GM12864 (cell line): Measurements from ENCODE around the gene TMIGD1.

Experiments
- DNase-seq: peaks from one replicate; pipeline ENCODE4 v3.0.0-alpha.2; 2011; ENCODE audit warnings: low read depth
- H3K4me3 ChIP-seq: 2 replicates; pipeline ENCODE4 v1.5.1; 2011; ENCODE audit warnings: mild to moderate bottlenecking, low read depth, low read length, control low read depth
- TF ChIP-seq, protein P1 (sequence below): IDR thresholded peaks from 2 replicates; pipeline ENCODE4 v1.5.1; 2011; ENCODE audit warnings: low read depth, mild to moderate bottlenecking, moderate library complexity, low read length, control low read depth, inconsistent platforms; ENCODE audit errors: missing control alignments

The TMIGD1 gene

DNA sequence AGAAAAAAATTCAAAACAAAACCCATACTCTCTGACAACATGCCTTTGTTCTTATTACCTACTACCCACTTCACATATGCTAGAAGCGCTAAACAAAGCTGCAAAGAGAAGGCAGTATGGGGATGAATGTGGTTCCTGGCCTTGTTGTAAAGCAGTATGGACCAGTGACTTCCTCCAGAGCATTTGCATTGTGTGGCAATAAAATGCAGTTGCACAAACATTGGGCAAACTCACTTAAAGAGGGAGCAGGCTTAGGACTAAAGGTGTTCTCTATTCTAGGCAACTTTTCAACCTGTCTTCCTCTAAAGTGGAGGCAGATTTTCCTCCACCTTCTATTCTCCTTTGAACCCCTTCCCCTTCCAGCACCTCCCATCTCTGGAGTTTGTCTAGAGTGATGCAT lies 17.1 kb downstream of the TMIGD1 start:
- no peak for DNase-seq
- TF ChIP-seq, protein P1, sequence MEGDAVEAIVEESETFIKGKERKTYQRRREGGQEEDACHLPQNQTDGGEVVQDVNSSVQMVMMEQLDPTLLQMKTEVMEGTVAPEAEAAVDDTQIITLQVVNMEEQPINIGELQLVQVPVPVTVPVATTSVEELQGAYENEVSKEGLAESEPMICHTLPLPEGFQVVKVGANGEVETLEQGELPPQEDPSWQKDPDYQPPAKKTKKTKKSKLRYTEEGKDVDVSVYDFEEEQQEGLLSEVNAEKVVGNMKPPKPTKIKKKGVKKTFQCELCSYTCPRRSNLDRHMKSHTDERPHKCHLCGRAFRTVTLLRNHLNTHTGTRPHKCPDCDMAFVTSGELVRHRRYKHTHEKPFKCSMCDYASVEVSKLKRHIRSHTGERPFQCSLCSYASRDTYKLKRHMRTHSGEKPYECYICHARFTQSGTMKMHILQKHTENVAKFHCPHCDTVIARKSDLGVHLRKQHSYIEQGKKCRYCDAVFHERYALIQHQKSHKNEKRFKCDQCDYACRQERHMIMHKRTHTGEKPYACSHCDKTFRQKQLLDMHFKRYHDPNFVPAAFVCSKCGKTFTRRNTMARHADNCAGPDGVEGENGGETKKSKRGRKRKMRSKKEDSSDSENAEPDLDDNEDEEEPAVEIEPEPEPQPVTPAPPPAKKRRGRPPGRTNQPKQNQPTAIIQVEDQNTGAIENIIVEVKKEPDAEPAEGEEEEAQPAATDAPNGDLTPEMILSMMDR, result no peak
- H3K4me3 ChIP-seq, result no peak overlapping the region

DNA sequence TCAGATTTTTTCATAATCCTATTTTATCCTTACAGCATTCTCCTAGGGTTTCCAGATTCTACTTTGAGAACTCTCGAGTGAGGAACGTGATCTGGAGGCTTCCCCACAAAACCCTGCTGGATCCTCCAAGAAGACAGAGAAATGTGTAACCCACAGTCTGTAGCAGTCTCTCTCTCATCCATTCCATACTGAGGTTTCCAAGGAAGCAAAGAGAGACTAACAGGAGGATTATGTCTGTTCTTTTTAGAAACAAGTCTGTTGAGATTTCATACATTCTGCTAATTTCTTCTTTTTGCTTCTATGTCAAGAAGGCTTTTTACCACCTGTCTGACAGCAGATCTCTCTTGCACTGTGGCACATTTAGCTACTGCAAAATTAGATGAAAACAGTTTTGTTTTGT lies 18.8 kb downstream of the TMIGD1 start:
- H3K4me3 ChIP-seq, result no peak overlapping the region
- no peak for DNase-seq
- TF ChIP-seq, protein P1, result no peak

DNA sequence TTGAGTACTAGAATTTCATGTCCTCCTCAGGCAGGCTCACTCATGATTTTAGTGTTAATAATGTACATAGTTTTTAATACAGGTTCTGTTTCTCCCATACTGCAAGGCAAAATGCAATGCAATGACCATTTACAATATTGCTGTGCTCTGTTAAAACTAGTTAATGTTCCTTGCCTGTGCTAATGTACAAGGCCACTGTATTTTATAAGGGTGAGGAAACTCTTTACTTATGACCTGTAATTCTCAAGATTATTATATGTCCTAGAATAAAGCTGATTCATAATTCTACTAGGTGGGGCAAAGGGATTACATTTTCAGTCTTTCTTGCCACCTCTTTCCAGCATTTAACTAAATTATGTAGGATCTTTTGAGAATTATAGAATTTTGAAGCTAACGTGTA lies 19.4 kb downstream of the TMIGD1 start:
- DNase-seq, result no peak
- no peak overlapping the region for H3K4me3 ChIP-seq
- TF ChIP-seq, protein P1, result no peak

DNA sequence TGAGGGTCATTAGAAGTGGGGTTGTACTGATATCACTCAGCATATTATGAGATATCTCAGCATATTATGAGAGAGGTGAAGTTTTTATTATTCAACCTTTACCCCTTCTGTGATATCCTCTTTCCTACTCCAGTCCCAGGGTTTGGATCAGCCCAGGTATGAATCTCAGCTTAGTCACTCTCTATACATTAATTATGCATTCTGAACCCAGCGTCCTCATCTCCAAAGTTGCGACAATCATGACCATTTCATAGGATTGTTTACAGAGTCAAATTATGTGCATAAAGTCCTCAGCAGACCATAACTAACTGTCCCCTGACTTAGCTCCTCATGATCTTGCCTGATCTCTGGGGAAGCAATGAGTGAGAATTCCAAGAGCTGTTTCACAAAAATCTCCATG lies 21.6 kb downstream of the TMIGD1 start:
- TF ChIP-seq, protein P1, result no peak
- DNase-seq, result no peak

DNA sequence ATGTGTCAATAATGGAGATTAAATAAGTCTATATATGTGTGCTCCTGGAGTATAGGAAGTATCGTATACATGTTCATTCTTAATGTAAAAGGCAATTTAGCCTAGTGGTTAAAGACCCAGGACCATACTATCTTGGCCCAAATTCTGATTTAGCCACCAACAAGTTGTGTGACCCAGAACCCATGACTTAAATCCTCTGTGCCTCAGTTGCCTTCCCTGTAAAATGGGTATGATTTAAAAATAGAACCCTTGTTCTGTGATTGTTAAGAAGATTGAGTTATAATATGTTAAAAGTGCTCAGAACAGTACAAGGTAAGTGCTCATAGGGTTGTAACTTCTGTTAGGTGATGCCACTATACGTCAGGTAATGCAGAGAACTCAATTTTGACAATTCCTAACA lies 23.3 kb downstream of the TMIGD1 start:
- no peak overlapping the region for H3K4me3 ChIP-seq
- TF ChIP-seq, protein P1, result no peak
- no peak for DNase-seq

More for the DNA sequence above, 21.6 kb downstream of the TMIGD1 start:
- no peak overlapping the region for H3K4me3 ChIP-seq

DNA sequence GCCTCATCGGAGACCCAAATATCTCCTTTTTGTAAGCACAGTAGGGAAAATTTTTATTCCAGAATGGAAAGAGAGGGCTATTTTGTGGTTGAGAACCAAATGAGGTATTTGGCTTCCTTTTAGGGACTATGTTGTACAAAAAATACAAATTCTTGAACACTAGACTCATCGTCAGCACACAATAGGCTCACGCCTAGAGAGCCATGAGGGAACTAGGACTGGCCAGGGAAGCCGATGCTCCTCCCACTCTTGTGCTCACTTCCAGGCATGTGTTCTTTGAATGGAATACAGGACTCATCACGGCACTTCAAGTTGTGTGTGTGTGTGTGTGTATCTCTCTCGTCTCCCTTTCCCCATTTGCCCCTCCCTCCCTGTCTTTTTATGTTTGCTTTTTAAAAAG lies 24.3 kb downstream of the TMIGD1 start:
- TF ChIP-seq, protein P1, result no peak
- DNase-seq, result no peak
- no peak overlapping the region for H3K4me3 ChIP-seq

DNA sequence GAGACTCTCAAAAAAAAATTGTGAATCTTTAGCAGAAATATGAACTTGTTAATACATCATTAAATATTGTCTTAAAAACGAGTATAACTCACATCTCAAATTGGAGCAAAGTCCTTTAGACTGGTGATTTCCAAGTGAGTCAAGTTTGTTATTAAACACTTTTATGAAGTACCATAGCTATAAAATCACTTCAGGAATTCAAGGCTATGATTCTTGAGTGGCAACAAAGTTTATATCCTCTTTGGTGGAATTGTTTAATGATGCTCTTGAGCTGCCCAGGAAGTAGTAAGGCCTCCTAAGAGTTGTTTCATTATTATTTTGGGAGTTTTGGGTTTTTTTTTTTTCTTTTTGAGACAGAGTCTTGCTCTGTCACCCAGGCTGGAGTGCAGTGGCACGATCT lies 25.5 kb downstream of the TMIGD1 start:
- no peak for DNase-seq
- no peak overlapping the region for H3K4me3 ChIP-seq
- TF ChIP-seq, protein P1, result no peak
